Middle frontal gyrus (tissue), 1 donor: ENCODE data around the gene ITGB8.

Experiments
- DNase-seq: peaks from one replicate; pipeline ENCODE4 v3.0.0-alpha.2; 2015; ENCODE audit warnings: low spot score; ENCODE audit errors: extremely low spot score

ITGB8 gene

DNA sequence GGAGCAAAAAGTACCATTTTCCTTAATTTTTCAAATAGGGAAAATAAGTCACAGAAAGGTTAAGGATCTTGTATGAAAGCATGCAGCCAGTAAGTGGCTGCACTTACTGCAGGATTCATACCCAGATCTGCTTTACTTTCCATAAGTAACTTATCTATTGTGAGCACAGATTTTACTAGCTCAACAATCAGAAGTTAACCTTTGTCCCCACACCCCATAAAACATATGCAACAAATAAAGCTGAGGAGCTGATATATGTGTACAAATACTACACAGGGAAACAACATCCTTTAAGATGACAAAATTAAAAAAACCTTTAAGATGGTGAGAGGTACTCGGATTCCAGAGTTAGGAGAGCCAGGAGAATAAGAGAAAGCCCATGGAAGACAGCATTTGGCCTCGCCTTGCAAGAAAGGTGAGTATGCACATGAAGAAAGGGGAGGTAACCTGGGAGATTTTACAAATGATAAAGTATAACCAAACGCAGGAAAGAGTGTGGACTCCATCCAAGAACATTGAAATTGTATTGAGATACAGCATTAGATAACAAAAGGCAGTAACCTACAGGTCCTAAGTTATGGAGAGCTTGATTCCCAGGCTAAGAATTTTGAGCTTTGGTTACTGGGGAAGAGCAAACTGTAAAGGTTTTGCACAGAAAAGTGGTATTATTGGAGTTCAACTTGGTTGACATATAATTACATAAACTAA lies 87.1 kb downstream of the ITGB8 start:
- no peak for DNase-seq

DNA sequence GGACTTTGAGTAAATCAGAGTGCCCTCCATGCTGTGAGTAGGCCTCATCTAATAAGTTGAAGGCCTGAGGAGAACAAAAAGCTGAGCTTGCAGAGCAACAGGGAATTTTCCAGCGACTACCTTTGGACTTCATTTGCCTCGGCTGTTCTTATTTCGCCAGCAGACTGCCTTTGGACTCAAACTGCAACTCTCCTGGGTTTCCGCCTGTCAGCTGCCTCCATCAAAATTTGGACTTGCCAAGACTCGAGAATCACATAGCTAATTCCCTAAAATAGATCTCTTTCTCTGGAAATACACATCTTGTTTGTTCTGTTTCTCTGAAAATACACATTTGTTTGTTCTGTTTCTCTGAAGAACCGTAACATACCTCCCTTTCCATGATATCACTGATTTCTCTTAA lies 93.8 kb downstream of the ITGB8 start:
- no peak for DNase-seq

DNA sequence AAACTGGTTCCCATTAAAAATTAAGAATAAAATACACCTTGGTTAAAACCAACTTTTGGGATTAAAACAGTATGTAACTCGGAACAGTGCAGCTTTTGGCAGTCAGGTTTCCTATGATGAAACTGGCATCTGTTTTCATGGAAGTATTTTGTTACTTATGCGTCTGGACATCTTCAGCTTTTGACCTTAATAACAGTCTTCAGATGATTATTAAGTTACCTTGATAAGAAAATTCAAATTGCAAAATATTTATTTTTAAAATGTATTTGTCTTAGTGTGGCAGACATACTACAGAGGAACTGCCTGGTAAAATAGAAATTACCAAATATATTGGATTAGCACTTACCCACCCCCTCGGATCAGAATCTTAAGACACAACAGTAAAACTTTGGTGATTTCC lies 100.0 kb downstream of the ITGB8 start:
- DNase-seq: no peak

DNA sequence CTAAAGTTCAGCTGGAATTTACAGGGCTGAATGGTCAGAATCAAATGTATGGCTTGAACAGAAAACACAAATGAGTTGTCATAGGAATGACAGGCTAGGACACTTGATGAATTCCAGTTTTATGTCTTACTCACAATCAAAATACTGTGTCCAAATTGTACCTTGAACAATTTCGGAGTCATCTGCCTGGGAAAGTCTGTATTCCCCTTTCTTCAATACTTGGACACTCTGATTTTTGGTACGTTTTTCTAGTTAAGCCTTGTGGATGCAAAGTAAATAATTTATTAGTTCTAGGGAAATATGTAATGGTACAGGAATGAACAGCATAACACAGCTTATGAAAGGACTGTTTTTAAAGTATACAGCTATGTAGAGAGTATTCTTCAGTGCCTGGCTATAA lies 100.4 kb downstream of the ITGB8 start:
- DNase-seq: no peak

DNA sequence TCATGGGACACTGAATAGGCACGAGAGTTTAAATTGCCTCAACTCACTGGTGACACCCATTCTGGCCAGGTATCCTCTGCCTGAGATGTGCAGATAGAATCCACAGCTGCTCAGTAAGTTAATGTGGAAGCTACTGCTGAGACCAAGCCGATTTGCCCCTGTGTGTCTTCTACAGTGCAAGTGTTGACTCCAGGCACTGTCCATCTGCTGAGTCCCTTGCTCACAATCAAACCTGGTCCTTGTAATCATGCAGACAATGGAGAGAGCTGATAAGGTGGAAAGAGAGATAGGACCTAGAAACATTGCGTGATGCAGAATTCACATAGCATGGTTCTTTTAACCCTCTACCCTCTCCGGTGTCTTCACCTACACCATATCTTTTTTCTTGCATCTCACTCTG lies 101.4 kb downstream of the ITGB8 start:
- no peak for DNase-seq

DNA sequence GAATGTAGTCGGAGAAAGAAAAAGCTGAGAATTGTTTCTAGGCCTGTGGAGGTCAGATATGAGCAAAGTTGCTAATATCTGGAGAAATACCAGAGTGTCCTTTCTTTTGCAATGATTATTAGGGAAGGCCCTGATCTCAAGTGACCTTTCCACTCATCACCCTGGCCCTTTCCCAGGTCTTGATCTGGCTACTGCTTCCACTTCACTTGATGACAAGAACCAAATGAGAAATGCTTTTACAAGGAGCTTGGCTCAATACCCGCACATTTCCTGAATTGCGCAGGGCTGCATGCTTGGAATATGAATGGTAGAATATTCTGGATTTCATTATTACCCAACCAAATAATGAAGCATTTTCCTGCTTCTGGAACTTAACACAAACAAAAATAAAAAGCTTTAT lies 104.6 kb downstream of the ITGB8 start:
- DNase-seq: no peak

DNA sequence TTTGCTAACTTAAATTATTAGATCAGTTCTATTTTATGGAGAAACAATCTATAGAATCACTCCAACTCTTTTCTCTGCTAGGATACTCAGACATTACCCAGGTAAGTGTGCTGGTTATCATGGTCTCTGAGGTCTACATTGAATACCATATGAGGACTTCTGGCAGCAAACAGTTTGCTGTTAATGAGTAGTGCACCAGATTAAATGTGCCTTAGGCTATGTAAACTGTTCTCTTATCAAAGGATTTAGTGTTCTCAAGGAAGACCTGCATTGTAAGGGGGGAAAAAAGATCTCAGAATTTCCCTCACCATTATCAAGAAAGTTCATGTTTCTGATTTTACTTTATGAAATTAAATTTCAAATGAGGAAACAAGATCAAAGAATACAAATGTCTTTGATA lies 107.5 kb downstream of the ITGB8 start:
- no peak for DNase-seq

DNA sequence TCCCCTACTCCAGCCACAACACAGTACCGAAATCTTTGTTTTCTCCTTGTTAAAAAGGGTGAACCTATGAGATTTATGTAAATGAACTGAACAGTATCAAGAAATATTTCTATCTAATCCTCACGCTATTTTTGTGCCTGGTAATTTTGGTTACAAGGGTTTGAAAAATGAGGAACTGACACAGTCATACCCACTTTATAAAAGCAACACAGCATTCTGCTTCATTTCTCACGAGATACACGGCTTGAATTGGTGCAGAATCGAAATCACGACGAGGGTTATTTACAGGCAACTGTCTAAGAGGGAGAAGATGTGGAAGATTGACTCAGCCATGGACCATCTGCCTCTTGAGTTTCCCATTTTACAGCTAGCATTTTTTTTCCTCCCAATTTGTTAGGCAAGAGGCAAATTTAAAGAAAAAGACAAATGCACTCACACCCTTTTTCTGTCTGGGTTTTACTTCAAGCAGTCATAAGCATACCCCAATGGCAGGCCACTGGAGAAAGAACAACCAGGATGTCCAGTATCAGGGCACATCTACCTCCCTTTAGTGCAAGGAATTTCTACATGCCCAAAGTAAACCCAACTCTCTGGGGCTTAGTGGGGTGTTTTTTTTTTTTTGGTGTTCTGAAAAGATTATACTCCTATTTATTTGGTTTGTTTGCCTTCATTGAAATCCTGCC lies 108.1 kb downstream of the ITGB8 start:
- DNase-seq: no peak

DNA sequence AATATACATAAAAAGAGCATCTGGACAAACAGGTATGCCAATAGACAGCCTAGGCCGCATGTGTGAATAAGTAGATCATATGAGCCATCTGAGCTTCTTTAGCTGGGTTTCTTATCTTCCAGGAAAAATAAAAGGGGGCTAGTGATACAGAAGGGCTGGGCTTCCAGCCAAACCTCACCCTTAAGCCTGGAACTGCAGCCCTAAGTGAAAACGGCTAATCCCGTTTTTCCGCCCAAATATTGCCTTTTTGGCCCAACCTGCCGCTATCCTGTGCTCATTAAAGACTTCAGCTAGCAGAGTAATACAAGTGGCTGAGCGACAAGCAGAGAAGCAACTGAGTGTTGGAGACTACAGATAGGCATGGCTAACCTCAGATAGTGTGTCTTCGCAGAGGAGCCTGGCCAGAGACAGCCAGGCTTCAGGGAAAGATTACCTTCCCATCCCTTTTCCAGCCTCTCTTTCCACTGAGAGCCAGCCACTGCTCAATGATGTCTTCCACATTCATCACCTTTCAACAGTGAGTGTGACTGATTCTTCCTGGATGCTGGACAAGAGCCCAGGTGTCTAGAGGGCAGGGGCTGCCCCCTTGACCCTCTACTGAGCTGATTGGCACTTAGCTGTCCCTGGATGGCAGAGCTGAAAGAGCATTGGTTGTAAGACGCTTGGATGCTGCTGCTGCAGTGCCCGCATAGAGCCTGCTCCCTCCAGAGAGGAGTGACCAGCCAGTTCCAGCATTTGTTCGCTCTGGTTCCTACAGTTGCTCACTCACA lies 108.9 kb downstream of the ITGB8 start:
- DNase-seq: no peak

DNA sequence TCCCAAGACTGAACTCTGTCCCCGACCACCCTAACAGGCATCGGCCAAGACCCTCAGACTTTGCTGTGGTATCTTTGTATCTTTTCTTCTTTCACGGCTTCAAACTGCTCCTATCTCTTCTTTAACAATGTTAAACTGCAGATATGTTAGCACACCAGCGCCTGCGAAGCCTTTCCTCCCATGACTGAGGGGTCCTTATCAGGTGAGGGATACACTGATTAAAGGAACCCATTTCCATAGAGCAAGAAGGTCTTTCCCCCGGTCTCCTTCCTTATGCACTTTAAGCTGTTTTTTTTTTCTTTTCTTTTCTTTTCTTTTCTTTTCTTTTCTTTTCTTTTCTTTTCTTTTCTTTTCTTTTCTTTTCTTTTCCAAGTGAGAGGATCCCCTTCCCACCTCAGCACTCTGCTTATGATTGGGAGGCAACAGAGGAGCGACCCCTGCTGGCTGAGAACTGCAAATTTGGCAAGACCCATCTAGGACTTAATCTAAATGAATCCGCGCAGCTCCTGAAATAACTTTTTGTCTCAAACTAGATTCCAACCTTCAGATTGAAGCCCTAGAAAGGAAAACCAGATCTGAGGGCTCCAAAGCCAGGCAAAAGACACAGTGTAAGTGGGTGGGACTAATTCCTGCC lies 109.9 kb downstream of the ITGB8 start:
- no peak for DNase-seq

DNA sequence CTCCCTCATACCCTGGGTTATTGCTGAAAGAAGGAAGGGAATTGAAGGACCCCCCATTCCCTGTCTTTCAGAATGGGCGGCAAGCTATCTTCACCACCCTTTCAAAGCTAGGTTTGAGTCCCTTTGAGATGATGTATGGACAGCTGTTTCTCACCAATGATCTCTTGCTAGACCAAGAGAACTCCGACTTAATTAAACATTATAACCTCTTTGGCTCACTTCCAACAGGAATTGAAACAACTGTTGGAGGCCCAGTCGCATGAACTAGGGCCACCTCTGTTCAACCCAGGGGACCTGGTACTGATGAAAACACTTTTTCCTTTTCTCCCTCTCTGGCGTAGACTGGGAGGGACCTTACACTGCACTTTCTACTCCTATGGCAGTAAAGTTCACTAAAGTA lies 110.6 kb downstream of the ITGB8 start:
- no peak for DNase-seq

DNA sequence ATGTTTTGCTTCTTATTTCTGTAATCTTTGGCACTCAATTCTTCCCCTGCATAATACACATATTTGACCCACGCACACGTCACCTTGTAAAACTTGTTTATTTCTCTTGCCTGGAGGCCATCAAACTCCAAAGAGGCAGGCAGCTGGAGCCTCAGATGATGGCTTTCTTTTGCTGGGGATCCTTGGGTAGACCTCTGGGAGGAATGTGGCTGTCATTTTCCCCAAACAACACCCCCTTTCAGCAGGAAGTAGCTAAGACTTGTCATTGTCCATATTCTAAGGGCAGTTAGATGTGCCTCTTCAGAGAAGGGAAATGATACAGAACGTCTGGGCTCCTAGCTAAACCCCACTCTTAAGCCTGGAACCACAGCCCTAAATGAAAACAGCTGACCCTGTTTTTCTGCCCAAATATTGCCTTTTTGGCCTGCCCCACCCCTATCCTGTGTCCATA lies 111.3 kb downstream of the ITGB8 start:
- DNase-seq: no peak

DNA sequence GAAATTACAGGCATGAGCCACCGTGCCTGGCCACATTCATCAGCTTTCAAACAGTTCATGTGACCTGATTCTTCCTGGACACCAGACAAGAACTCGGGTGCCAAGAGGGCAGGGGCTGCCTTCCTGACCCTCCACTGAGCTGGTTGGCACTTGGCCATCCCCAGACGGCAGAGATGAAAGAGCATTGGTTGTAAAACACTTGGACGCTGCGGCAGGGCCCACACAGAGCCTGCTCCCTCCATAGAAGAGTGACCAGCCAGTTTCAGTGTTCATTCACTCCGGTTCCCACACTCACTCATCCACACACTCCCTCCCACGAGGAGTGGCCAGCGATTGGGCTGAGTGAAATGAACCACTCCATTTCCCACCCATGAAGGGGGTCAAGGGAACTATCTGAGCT lies 112.3 kb downstream of the ITGB8 start:
- no peak for DNase-seq

DNA sequence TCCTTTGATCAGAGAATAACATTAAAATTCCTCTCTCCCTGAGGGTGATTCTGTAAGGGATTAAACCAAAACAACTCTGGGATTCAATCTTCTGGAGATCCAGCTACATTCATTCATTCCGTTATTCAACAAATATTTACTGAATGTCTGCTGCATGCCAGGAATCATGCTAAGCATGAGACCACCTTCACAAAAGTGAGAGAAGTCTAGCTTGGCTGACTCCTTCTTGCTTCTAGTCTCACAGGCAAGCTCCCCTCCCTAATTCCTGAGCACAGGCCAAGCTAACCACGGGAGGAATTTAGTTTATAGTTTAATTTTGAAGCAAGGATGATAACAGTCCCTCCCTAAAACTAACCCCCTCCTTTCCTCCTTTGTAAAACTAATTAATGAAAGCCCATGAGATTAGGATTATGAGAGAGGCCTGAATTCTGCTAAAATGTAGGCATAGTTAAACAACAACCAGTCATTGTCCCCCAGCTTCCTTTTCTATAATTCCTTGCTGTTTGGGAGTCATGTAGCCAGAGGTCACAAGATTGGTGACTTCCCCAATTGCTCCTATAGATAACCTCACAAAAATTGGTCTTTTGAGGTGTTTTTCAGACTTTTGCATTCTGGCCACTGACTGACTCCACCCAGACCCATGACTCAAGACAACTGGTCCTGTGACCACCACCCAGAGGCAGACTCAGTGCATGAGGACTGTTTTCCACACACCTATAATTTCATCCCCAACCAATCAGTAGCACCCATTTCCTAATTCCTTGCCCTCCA lies 113.5 kb downstream of the ITGB8 start:
- no peak for DNase-seq

DNA sequence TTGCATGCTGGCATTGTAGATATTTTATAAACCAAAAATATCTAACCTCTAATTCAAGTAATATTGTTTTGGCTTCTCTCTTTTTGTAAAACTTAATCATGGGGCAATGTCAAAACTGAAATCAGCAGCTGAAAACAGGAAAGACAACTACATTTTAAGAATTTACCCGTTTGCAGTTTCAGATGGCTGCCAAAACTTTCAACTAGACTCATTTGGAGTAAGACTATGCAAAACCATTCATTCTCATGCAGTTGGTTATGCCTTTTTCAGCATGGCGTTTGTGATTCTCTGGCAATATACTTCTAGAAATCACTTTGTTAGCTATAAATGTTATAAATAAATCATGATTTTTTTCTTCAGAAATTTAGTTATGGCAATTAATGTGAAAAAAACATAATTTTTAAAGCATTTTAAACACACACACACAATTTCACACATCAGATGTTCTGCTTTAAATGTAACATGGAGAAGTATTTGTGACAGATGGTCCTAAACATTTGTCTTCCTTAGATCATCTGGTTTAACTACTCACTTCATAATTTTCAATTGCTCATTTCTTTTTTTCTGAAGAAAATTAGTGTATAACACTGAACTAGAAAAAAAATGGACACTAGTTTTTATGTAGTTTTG lies 116.4 kb downstream of the ITGB8 start:
- peak; percentile 20 for DNase-seq

DNA sequence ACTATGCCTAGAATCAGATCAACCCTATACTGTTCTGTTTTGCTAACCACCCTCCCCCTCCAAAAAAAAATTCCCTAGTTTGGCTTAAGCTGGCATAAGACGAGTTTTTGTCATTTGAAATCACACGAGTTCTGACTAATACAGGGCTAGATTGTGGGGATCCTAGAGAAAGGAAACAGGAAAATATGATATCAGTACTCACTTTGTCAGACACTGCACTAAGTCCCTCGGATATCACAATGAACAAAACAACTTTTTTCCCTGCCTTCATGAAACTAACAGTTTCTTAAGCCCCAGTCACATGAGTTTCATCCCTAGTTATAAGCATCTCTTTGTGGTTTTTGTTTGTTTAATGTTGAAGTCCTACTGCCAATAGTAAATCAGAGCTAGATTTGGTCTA lies 118.5 kb downstream of the ITGB8 start:
- no peak for DNase-seq

DNA sequence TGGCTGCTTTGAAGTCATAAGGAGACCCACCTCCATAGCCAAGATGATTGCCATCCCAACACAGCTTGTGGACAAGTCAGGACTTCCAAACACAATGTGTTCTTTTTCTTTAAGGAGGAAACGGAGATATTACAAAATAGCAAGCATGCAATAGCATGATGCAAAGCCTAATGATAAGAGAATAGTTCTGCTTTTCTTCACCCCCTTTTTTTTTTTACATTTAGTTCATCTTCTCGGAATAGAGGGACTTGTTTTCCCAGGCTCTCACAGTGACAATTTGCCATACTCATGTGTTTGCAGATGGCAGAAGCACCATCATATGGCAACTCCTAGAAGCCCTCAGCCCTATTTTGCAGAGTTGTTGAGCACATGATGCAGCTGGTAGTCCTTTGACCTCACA lies 119.8 kb downstream of the ITGB8 start:
- DNase-seq: no peak

DNA sequence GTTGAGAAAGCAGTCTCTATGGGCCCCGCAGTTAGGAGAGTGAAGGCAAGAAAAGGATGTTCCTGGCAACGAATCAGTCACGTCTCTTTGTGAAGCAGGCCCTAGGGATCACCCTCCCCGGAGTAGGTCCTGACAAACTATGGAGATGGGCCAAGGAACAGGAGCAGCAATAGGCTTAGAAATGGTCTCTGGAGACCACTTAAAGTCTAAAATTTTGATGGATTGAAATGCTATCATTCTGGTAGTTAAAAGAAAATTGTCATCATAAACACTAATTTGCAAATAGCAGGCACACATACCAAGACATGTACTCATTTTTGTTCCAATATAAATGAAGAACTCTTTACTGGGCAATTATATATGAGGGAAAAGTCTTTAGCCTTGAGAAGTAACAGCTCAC lies 123.5 kb downstream of the ITGB8 start:
- DNase-seq: no peak

DNA sequence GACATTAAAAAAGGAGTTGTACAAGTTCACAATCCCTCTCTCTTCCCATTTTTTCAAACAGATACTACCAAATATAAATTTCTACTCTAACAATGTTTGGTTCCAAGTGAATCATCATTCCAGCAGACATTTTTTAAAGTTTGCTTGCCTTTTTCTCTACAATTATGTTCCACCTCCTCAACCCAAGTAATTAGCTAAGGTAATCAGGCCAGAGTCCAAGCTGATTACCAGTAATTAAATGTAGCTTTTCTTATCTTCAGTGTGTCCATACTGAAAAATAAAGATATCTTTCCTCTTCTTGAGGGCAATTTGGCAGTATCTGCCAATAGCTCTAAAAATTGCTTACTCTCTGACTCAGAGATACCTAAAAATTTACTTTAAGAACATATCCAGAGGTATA lies 126.0 kb downstream of the ITGB8 start:
- DNase-seq: no peak

DNA sequence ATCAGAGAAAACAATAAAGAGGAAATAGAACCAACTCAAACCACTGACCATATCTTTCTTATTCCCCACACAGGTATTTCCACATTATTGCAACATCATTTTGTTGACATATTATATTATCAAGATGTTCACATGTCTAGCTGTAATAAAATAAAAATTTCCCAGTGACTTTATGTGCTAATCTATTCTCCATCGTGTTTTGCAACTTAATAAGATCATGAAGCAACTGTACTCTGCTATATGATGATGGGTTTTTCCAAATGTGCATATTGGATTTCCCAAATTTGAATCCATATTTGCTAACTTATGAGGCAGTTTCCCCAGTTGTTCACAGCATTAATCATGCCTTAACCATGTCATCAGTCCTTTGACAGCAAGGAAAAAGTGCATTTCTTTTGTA lies 127.8 kb downstream of the ITGB8 start:
- no peak for DNase-seq

DNA sequence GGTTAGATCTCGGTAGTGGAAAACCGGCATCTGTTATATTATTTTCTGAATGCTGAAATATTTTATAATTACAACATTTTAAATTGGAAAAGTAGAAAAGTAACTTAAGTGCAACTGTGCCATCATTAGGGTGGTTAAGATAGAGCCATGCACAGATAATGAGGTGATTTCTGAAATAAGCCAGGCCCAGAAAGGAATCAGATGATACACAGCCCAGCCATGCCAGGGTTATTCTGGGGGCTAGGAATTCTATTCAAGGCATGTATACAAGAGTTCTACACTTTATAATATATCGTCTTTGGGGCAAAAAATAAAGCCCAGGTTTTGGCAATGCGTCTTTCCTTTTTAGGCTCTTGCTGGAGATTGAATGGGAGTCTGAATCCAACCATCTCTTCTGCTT lies 128.7 kb downstream of the ITGB8 start:
- DNase-seq: no peak
